Ramos (cell line): ENCODE data around the gene EMILIN2.

Source experiments
- in situ Hi-C: fragments of 300-500 bp; cut with MboI; formaldehyde crosslinking; loops from one replicate; pipeline ENCODE4 v1.14.3; 2022; ENCODE audit warnings: low sequenced_read_pairs; ENCODE audit not compliant: unreplicated experiment

EMILIN2 gene

DNA sequence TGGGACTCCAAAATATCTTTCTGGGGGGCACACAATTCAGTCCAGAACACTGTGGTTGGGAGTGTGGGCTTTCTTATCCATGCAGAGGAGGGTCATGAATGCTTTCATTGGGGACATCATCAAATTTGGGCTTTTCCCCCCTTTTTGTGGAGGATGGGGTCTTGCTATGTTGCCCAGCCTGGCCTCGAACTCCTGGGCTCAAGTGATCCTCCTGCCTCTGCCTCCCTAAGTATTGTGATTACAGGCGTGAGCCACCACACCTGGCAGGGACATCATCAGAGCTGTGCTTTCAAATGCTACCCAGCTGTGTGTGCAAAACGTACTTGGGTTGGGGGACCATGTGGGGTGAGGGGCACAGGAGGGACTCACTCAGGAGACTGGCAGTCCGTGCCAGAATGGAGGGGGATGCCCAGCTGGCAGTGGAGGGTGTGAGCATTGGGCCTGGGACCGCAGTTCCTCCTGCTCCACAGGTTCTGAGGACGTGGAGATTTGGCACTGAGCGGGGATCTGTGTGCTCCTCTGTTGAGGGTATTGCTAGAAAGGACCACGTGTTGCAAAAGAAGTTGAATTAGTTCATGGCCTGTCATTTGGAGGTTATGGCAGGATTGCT, 24.4 kb downstream of the EMILIN2 start:
- in situ Hi-C loops: no loop called here

DNA sequence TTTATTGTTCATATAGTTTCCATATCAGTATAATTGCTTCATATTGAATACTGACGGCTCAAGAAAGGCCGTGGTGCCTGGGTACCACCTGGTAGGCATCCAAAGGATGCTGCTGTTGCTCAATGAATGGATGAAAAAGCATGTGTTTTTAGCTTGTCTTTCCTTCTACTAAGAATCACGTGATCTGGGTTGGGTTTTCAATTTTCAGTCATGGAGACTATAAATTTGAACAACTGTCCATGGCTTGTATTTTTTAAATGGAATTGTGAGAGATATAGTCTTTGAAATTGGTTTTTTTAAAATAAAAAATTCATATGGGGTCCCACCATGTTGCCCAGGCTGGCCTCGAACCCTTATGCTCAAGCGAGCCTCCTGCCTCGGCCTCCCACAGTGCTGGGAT, 25.3 kb downstream of the EMILIN2 start:
- in situ Hi-C loops: no loop called here

DNA sequence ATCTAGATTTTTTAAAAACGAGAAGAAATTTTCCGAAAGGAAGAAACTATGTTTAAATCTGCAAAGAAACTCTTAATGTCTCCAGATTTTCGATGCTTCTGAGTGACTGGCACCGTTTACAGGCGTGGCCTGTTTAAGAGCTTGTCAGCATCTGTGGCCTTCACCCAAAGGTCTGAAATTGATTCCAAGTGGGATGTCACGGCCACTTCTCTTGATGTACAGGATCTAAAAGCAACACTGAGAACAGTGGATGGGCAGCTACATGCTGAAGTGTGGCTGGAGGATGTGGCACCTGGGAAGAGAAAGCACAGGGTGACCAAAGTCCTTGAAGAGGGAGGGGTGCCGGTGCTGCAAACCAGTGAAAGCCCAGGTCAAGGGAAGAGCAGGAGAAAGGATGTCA, 28.0 kb downstream of the EMILIN2 start:
- in situ Hi-C loops: no loop called here

DNA sequence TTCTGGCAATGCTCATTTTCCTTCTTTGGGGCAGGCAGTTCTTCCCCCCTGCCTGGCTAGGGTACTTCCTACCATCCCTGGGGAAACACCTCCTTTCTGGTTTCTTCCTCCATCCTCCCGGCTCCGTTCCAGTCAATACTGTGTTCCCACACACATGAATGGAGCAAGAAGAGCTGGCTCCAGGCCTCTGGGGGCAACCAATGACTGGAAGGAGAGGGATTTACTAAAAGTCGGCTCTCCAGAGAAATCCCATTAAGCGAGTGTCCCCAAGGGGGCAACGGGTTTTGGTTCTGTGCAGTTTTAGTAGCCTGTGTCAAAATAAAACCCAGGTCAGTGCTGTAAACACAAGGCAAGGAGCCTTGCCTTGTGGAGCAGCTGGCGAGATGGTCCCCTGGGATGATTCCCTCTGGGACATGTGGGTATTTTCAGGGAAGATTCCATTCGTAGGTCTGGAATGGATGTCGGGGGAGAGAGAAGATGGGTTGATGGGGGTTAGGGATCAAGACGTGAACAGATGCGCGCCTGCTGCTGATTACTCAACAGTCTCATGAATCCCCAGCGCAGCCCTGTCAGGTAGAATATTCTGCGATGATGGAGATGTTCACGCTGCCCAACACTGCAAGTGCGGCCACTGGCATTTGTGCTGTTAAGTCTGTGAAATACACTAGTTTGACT, 32.0 kb downstream of the EMILIN2 start:
- in situ Hi-C loops: no loop called here

DNA sequence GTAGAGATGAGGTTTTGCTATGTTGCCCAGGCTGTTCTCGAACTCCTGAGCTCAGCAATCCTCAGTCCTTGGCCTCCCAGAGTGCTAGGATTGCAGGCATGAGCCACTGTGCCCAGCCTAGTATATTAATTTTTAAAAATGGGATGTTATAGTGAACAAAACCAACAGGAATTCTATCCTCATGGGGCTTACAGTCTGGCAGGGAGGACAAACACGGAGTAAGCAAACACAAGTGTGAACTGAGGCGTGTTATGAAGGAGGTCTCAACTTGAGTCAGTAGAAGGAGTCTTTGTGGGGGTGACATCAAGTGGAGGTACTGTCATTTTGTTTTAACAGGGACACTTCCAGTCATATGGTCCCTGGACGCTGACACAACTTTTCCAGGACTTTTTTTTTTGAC, 33.1 kb downstream of the EMILIN2 start:
- in situ Hi-C loops: no loop called here

DNA sequence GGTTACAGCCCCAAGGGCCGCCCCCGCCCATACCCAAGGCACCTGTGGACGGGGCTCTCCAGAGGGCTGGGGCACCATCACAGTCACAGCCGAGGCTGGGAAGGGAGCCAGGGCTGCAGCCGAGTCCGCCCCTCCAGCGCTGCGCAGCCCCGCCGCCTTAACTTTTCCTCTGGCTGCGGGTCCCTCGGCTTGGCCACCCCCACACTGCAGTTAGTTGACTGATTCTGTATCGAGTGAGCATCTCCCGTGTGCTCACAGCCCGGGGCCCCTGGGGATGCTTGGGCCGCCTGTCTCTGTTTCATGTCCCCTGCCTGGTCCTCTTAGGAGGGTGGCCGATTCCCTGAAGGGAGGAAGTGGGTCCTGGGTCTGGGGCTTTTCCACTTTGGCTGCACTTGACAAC, 33.7 kb downstream of the EMILIN2 start:
- in situ Hi-C loops: no loop called here

DNA sequence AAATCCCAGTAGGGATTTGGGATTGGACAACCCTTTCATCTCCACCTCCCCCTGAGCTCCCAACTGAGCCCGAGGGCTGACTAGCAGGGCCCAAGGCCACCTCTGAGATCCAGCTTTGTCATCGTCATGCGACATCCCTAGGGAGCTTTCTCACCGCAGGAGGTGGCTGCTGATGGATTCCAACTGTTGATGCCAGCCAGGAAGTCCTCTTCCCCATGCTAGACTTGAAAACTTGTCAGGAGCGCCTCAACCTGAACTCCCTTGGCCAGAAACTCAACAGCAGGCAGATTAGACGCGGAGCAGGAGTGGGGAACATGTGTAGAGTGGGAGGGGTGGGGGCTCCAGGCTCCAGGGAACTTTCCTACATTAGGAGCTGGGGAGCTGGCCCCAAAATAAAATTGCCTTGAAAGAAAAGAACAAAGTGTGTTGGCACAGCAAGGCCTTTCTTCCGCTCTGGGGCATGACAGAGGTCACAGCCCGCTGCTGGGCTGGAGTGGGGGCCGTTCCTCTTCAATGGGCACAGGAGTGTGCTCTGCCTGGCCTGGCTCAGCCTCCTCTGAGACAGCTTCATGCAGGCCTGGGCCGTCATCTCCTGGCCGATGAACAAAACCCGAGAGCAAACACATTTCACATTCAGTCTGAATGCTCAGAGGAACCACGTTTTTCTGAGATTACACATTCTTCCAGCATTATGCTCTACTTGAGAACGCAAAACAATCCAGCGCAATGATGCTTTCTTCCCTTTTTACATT, 34.5 kb downstream of the EMILIN2 start:
- in situ Hi-C loops: no loop called here

DNA sequence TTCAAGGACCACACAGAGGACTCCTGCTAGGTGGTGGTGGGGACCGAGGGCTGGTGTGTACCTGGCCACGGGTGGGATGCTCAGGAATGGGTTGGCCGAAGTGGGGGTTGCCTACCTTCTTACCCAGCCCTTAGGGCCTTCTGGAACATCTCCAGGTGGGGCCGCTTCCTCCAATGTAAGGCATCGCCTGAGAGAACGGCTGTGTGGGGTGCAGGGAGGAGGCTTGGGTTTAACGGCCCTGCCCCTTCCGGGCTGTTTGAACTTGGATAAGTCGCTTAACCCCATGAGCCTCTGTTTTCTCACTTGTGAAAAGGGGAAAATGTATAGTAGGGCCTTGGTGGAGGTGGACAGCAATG, 35.0 kb downstream of the EMILIN2 start:
- in situ Hi-C loops: no loop called here

DNA sequence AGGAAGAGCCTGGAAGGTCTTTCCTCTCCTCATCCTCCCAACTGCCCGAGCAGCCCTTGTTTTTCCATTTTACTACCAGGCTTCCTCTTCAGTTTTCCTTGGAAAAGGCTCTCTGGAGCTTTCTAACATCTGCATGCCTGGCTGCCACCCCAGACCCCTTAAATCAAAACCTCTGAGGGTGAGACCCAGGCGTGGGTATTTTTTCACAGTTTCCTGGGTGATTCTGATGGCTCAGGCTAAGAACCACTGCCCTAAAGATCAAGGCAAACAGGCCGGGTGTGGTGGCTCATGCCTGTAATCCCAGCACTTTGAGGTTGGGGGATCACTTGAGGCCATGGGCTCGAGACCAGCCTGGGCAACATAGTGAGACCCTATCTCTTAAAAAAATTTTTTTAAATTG, 35.4 kb downstream of the EMILIN2 start:
- in situ Hi-C loops: no loop called here

DNA sequence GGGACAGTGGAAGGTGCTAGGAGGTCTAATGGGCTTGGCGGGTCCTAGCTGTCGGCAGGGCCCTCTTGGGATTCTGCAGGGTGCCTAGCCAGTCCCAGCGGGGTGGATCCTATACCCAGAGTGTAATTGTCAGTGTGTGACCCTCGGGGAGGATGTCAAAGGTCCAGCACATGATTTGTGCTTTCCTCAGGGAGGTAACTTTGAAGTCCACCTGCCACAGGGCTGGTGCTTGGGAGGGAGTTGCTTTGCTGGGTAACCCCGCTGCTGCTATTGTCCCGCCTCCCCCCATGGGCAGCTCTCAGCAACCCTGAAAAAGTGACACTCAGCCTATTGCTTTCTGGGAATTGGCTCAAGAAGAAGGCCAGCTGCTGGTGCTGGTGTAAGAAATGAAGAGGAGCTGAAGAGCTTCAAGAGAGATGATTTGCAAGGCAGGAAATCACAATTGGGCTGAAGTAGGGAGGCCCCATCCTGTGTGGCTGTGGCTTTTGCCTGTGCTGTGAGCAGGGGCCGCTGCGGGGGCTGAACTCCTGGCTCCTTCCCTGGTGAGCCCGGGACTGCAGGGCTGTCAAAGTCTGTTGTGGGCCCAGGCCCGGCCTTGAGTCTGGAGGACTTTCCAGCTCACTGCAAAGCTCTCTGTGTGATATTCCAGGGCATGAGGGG, 36.4 kb downstream of the EMILIN2 start:
- in situ Hi-C loops: no loop called here

DNA sequence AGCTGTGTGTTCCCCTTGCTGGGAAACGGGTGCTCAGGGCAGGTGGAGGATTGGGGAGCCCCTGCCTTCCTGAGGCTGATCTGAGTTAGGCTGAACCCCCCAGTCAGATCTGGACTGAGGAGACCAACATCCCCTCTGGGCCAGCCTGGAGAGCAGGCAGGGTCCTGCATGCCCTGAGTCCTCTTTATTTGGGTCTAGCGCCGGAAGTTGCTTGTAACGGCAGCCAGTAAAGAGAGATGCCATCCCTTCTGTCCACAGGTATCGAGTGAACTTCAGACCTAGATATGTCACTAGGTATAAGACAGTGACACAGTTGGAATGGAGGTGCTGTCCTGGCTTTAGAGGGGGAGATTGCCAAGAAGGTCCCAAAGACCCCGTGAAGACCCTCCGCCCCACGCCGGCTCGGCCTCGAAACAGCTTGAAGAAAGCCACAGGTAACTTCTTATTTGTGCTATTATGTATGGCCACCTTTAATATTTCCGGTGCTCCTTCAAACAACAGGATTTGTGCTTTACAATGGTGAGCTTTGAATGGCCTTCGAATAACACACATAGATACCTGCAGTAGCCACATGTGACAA, 38.0 kb downstream of the EMILIN2 start:
- in situ Hi-C loops: no loop called here

DNA sequence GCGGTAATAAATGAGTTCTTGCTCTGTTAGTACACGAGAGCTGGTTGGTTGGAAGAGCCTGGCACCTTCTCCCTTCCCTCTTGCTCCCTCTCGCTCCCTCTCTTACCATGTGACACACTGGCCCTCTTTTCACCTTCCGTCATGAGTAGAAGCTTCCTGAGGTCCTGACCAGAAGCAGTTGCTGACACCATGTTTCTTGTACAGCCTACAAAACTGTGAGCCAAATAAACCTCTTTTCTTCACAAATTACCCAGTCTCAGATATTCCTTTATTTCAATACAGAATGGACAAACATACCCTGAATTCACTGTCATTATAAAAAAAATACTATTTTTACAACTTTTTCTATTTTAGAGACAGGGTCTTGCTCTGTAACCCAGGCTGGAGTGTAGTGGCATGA, 40.7 kb downstream of the EMILIN2 start:
- in situ Hi-C loops: no loop called here

DNA sequence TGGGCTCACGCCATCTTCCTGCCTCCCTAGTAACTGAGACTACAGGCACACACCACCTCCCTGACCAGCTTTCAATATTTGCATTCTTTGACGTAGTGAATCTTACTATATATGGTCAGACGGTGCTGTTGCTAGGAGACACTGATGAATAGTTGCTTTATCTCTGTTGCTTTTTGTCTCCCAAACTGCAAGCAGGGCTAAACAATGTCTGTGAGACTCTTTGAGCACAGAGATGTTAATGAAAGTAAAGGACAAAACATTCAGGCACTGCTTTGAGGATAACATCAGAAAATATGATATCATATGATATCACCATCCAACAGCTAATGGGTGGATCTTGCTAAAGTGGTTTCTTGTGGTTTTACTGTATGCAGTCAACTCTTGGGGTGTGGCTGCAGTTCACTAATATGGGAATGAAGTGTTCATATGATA, 43.0 kb downstream of the EMILIN2 start:
- in situ Hi-C loops: no loop called here

DNA sequence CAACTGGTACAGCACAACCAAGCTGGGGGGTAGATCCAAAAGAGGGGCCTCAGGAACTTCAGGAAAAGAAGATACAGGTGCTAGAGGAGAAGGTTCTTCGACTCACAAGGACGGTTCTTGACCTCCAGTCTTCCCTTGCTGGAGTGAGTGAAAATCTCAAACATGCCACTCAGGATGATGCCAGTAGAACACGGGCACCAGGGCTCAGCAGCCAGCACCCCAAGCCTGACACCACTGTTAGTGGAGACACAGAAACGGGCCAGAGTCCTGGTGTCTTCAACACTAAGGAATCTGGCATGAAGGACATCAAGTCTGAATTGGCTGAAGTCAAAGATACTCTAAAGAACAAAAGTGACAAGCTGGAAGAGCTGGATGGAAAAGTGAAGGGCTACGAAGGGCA, 43.8 kb downstream of the EMILIN2 start:
- in situ Hi-C loops: no loop called here

DNA sequence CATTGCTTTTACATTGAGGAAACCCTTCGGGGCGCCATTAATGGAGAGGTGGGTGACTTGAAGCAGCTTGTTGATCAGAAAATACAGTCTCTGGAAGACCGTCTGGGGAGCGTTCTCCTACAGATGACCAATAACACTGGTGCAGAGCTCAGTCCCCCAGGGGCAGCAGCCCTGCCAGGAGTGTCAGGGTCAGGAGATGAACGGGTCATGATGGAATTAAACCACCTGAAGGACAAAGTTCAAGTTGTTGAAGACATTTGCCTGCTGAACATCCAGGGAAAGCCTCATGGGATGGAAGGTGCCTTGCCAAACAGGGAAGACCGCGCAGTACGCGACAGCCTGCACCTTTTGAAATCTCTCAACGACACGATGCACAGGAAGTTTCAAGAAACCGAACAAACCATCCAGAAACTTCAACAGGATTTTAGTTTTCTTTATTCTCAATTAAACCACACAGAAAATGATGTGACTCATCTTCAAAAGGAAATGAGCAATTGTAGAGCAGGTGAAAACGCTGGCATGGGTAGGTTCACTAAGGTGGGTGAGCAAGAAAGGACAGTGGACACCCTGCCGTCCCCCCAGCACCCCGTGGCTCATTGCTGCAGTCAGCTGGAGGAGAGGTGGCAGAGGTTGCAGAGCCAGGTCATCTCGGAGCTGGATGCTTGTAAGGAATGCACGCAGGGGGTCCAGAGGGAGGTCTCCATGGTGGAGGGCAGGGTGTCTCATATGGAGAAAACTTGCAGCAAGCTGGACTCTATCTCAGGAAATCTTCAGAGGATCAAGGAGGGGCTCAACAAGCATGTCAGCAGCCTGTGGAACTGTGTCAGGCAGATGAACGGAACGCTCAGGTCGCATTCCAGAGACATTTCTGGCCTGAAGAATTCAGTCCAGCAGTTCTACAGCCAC, 45.0 kb downstream of the EMILIN2 start:
- in situ Hi-C loops: no loop called here

DNA sequence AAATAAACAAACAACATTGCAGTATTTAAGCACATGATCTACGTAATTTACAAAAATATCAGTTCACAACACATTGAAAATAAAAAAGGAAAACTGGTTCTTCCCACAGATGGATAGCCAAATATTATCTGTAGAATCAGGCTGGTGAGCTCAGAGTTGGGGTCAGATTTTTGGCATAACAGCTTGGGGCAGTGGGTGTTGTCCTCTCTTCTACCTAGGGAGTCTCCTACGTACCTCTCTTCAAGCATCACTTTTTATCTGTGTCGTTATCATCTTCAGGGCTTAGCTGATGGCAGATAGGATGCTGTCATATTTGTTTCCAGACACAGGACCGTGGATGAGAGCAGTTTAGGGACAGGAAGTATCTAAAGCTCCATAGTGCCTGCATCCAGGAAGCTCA, 46.2 kb downstream of the EMILIN2 start:
- in situ Hi-C loops: no loop called here

DNA sequence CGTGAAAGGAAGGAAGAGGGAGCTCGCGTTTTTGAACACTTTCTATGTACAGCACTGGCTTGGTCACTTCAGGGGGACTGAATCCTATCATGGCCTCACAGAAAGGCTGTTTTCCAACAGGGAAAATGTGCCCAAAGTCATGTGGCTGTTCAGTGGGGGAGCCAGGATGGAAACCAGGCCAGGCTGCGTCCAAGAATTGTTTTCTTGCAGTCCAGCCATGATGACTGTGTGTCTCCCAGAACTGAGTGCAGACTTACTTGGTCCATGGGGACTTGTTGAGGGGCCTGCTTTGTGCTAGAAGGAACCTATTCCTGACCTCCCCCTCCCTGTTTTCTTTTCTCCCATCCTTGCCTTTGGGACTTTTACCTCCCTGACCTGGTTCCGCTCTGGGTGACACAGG, 46.9 kb downstream of the EMILIN2 start:
- in situ Hi-C loops: no loop called here

DNA sequence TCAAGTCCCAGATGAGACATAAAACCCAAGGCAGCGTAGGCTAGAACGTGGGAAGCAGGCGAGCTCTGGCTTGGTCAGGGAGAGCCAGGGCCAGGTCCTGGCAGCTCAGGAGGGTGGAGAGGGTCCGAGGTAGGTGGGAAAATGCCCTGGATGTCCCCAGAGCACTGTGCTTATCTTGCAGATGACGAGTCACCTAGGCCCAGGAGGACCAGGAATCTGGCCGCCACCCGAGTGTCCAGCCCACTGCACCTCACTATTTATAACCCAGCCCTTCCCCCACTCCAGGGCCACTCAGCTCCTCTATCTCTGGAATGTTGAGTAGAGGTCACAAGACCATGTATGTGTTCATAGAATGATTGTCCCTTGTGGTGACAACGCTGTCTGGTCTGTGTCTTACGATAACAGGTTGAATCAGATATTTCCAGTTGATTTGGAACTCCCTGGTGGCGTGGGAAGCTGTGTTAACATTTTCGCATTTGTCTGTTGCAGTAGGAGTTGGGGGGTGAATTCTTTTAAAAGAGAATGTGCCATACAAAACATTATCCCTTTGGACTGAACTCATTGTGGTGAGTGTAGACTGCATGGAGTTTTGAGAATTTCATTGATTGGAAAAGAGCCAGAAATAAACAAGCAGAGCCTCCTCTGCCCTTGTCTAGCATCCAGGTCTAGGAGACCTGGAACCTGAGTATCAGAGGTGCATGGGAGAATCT, 47.5 kb downstream of the EMILIN2 start:
- in situ Hi-C loops: no loop called here

DNA sequence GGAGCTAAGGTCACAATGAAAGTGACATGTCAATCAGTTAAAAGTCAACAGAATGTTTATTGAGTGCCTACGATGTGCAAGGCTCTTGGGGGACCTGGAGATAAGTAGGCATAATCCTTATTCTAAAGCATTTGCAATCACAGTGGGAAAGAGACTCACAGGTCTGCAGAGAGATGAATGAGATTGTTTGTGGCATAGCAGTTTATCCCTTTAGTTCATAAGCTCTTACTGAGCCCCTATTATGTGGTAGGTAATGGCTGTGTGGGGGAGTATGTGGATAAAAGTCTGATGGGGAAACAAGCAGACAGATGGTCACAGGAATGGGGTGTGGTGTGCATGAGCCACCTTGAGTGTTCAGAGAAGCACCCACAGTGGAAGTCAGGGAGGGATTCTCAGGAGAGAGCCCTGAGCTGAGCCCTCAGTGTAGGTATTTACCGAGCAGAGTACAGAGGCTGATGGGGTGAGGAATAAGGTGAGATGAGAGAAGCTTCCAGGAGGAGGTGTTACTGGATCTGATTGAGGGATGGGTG, 48.1 kb downstream of the EMILIN2 start:
- in situ Hi-C loops: no loop called here
